ENCODE measurements around the gene EPSTI1.
"Not testable (repeated sequence)": the region's sequence is repeated elsewhere in the genome, so short reads cannot be mapped to it uniquely, and the experiment has no call there.

The EPSTI1 gene

GRCh38 chr13:42891591-42891990 lies 100.5 kb downstream of the EPSTI1 start:
- DNase-seq: no peak

- DNase-seq: no peak
Measured at GRCh38 chr13:42885325-42885724, 106.7 kb downstream of the EPSTI1 start.

GRCh38 chr13:42883771-42884467 lies 108.1 kb downstream of the EPSTI1 start:
- peak; percentile 47 for DNase-seq

GRCh38 chr13:42883142-42883541 lies 108.9 kb downstream of the EPSTI1 start:
- DNase-seq: no peak

GRCh38 chr13:42880056-42880605 lies 111.9 kb downstream of the EPSTI1 start:
- no peak for DNase-seq

GRCh38 chr13:42878721-42879120 lies 113.3 kb downstream of the EPSTI1 start:
- no peak for DNase-seq

- no peak for DNase-seq
Measured at GRCh38 chr13:42876887-42877545, 115.0 kb downstream of the EPSTI1 start.

- DNase-seq: no peak
Measured at GRCh38 chr13:42876270-42876714, 115.7 kb downstream of the EPSTI1 start.

GRCh38 chr13:42875475-42876269 lies 116.4 kb downstream of the EPSTI1 start:
- no peak for DNase-seq

GRCh38 chr13:42874221-42874620 lies 117.8 kb downstream of the EPSTI1 start:
- no peak for DNase-seq

GRCh38 chr13:42873081-42873480 lies 119.0 kb downstream of the EPSTI1 start:
- no peak for DNase-seq

GRCh38 chr13:42867232-42867631 lies 124.8 kb downstream of the EPSTI1 start:
- DNase-seq: no peak

- no peak for DNase-seq
Measured at GRCh38 chr13:42865768-42866102, 126.3 kb downstream of the EPSTI1 start.

- no peak for DNase-seq
Measured at GRCh38 chr13:42864952-42865767, 126.9 kb downstream of the EPSTI1 start.

- DNase-seq: not testable (repeated sequence)
Measured at GRCh38 chr13:42862370-42862769, 129.7 kb downstream of the EPSTI1 start.

- DNase-seq: no peak
Measured at GRCh38 chr13:42860485-42860884, 131.6 kb downstream of the EPSTI1 start.

- DNase-seq: no peak
Measured at GRCh38 chr13:42859760-42860159, 132.3 kb downstream of the EPSTI1 start.

GRCh38 chr13:42855410-42855809 lies 136.6 kb downstream of the EPSTI1 start:
- DNase-seq: no peak

- DNase-seq: no peak
Measured at GRCh38 chr13:42852136-42852535, 139.9 kb downstream of the EPSTI1 start.

GRCh38 chr13:42849200-42849599 lies 142.8 kb downstream of the EPSTI1 start:
- no peak for DNase-seq

- DNase-seq: no peak
Measured at GRCh38 chr13:42847891-42848663, 144.0 kb downstream of the EPSTI1 start.
